Measurements from ENCODE around the gene GOLGA8K. TPM values are rescaled to one million over a fixed set of nuclear protein-coding genes. Genes with fewer than 3 reads are reported as not detected.
"Not testable (repeated sequence)": the region's sequence is repeated elsewhere in the genome, so short reads cannot be mapped to it uniquely, and the experiment has no call there.

Gene GOLGA8K
- total RNA-seq (2014; rRNA removed; shearing (Covaris generic)) (not detected in 2 replicates), polyA plus RNA-seq (2016; fragmentation: Nextera tagmentation; extraction: Ambion mirVana) (not detected in 2 replicates)

GRCh38 chr15:32403192-32403591 is at the start of gene GOLGA8K:
GOLGA8K (minus strand) TSS chr15:32403292; CDS start chr15:32403194, 98 bp downstream.
- H2AFZ ChIP-seq; H3K4me3 ChIP-seq; H3K9me3 ChIP-seq (ENCODE audit: low read depth); H3K4me2 ChIP-seq (ENCODE audit: unreplicated experiment); in situ Hi-C loops (cut with MboI); H4K20me1 ChIP-seq (ENCODE audit: insufficient read depth); H3F3A ChIP-seq (ENCODE audit: insufficient read depth); H3K9ac ChIP-seq; H3K36me3 ChIP-seq (ENCODE audit: low read depth); H3K4me1 ChIP-seq (ENCODE audit: insufficient read depth); DNase-seq; H3K79me2 ChIP-seq (ENCODE audit: insufficient read depth); H3K27me3 ChIP-seq (replicated peaks; ENCODE audit: insufficient read depth); H3K9me2 ChIP-seq (ENCODE audit: insufficient read depth); H3K27ac ChIP-seq: not testable (repeated sequence)
- WGBS, 2 experiments (ENCODE audit: low coverage in 1 of 2, low lambda C conversion rate in 2 of 2, missing lambda C conversion rate in 2 of 2), result no CpG with 5 or more reads among the region's 8 CpGs

- H3K9me2 ChIP-seq (ENCODE audit: insufficient read depth); H3K9me3 ChIP-seq (ENCODE audit: low read depth); H3F3A ChIP-seq (ENCODE audit: insufficient read depth); H3K4me1 ChIP-seq (ENCODE audit: insufficient read depth); H4K20me1 ChIP-seq (ENCODE audit: insufficient read depth); H3K79me2 ChIP-seq (ENCODE audit: insufficient read depth); DNase-seq; H3K27ac ChIP-seq; H3K27me3 ChIP-seq (replicated peaks; ENCODE audit: insufficient read depth); in situ Hi-C loops (cut with MboI); H2AFZ ChIP-seq; H3K4me2 ChIP-seq (ENCODE audit: unreplicated experiment); H3K36me3 ChIP-seq (ENCODE audit: low read depth); H3K9ac ChIP-seq; H3K4me3 ChIP-seq: not testable (repeated sequence)
- WGBS, 2 experiments (ENCODE audit: low coverage in 1 of 2, low lambda C conversion rate in 2 of 2, missing lambda C conversion rate in 2 of 2), result 83% methylated on average over 2 of the region's 12 CpGs; no CpG with 5 or more reads in 1 of the 2 experiments
Observed at GRCh38 chr15:32440445-32440977, 37.4 kb upstream of the GOLGA8K start.

- H3F3A ChIP-seq (ENCODE audit: insufficient read depth); H3K4me3 ChIP-seq; H3K9me2 ChIP-seq (ENCODE audit: insufficient read depth); H3K27me3 ChIP-seq (replicated peaks; ENCODE audit: insufficient read depth); H3K4me2 ChIP-seq (ENCODE audit: unreplicated experiment); H3K27ac ChIP-seq; H3K36me3 ChIP-seq (ENCODE audit: low read depth); H3K9me3 ChIP-seq (ENCODE audit: low read depth); H3K4me1 ChIP-seq (ENCODE audit: insufficient read depth); in situ Hi-C loops (cut with MboI); H2AFZ ChIP-seq; H4K20me1 ChIP-seq (ENCODE audit: insufficient read depth); H3K79me2 ChIP-seq (ENCODE audit: insufficient read depth); DNase-seq; H3K9ac ChIP-seq: not testable (repeated sequence)
- no CpG with 5 or more reads among the region's 73 CpGs for WGBS, 2 experiments (ENCODE audit: low coverage in 1 of 2, low lambda C conversion rate in 2 of 2, missing lambda C conversion rate in 2 of 2)
Observed at GRCh38 chr15:32434102-32434963, 31.2 kb upstream of the GOLGA8K start.

GRCh38 chr15:32427635-32428034 is 24.5 kb upstream of the GOLGA8K start:
- H3K27ac ChIP-seq, result not testable (repeated sequence)
- WGBS, 2 experiments (ENCODE audit: low coverage in 1 of 2, low lambda C conversion rate in 2 of 2, missing lambda C conversion rate in 2 of 2), result 48 to 55% methylated on average over 1 of the region's 4 CpGs

GRCh38 chr15:32426511-32426910 is 23.4 kb upstream of the GOLGA8K start:
- H3K9me3 ChIP-seq (ENCODE audit: low read depth); H3K27ac ChIP-seq; H3K9ac ChIP-seq; H3K36me3 ChIP-seq (ENCODE audit: low read depth); H4K20me1 ChIP-seq (ENCODE audit: insufficient read depth); H3K4me2 ChIP-seq (ENCODE audit: unreplicated experiment); DNase-seq; H3K79me2 ChIP-seq (ENCODE audit: insufficient read depth); H3K4me1 ChIP-seq (ENCODE audit: insufficient read depth); H2AFZ ChIP-seq; H3K27me3 ChIP-seq (replicated peaks; ENCODE audit: insufficient read depth); H3K9me2 ChIP-seq (ENCODE audit: insufficient read depth); H3K4me3 ChIP-seq; in situ Hi-C loops (cut with MboI); H3F3A ChIP-seq (ENCODE audit: insufficient read depth): not testable (repeated sequence)
- WGBS, 2 experiments (ENCODE audit: low coverage in 1 of 2, low lambda C conversion rate in 2 of 2, missing lambda C conversion rate in 2 of 2), result 26 to 29% methylated on average over 4 of the region's 4 CpGs

More at GRCh38 chr15:32427635-32428034, 24.5 kb upstream of the GOLGA8K start:
- H3K4me3 ChIP-seq; H3K9me2 ChIP-seq (ENCODE audit: insufficient read depth); in situ Hi-C loops (cut with MboI); H3K79me2 ChIP-seq (ENCODE audit: insufficient read depth); H3K4me2 ChIP-seq (ENCODE audit: unreplicated experiment); H2AFZ ChIP-seq; H3F3A ChIP-seq (ENCODE audit: insufficient read depth); H3K9ac ChIP-seq; H3K36me3 ChIP-seq (ENCODE audit: low read depth); H3K4me1 ChIP-seq (ENCODE audit: insufficient read depth); H3K27me3 ChIP-seq (replicated peaks; ENCODE audit: insufficient read depth); DNase-seq; H4K20me1 ChIP-seq (ENCODE audit: insufficient read depth); H3K9me3 ChIP-seq (ENCODE audit: low read depth): not testable (repeated sequence)

- WGBS, 2 experiments (ENCODE audit: low coverage in 1 of 2, low lambda C conversion rate in 2 of 2, missing lambda C conversion rate in 2 of 2), result 0% methylated on average over 2 to 3 of the region's 3 CpGs
- in situ Hi-C loops (cut with MboI); H3K4me1 ChIP-seq (ENCODE audit: insufficient read depth): not testable (repeated sequence)
Observed at GRCh38 chr15:32407903-32408302, 4.8 kb upstream of the GOLGA8K start.

GRCh38 chr15:32396522-32396921 is 6.6 kb downstream of the GOLGA8K start:
- DNase-seq; H3K9me3 ChIP-seq (ENCODE audit: low read depth); H3K27me3 ChIP-seq (replicated peaks; ENCODE audit: insufficient read depth); H3K4me3 ChIP-seq; H3K36me3 ChIP-seq (ENCODE audit: low read depth); H3K79me2 ChIP-seq (ENCODE audit: insufficient read depth); H2AFZ ChIP-seq; H3K9ac ChIP-seq; H3K4me2 ChIP-seq (ENCODE audit: unreplicated experiment); H4K20me1 ChIP-seq (ENCODE audit: insufficient read depth); H3K4me1 ChIP-seq (ENCODE audit: insufficient read depth); H3K27ac ChIP-seq; H3K9me2 ChIP-seq (ENCODE audit: insufficient read depth); H3F3A ChIP-seq (ENCODE audit: insufficient read depth); in situ Hi-C loops (cut with MboI): not testable (repeated sequence)
- WGBS, 2 experiments (ENCODE audit: low coverage in 1 of 2, low lambda C conversion rate in 2 of 2, missing lambda C conversion rate in 2 of 2), result 0 to 43% methylated on average over 1 of the region's 8 CpGs

More at GRCh38 chr15:32407903-32408302, 4.8 kb upstream of the GOLGA8K start:
- not testable (repeated sequence) for H4K20me1 ChIP-seq (ENCODE audit: insufficient read depth); DNase-seq; H3F3A ChIP-seq (ENCODE audit: insufficient read depth); H3K4me3 ChIP-seq; H3K4me2 ChIP-seq (ENCODE audit: unreplicated experiment); H3K9ac ChIP-seq; H3K27ac ChIP-seq; H3K27me3 ChIP-seq (replicated peaks; ENCODE audit: insufficient read depth); H3K9me2 ChIP-seq (ENCODE audit: insufficient read depth); H2AFZ ChIP-seq; H3K9me3 ChIP-seq (ENCODE audit: low read depth); H3K36me3 ChIP-seq (ENCODE audit: low read depth); H3K79me2 ChIP-seq (ENCODE audit: insufficient read depth)

Data from GM23248 (cell line).